H9 (cell line): ENCODE results near the gene ELOVL3. TPM values are rescaled to one million over a fixed set of nuclear protein-coding genes. Genes with fewer than 3 reads are reported as not detected.

ENCODE experiments used
- DNase-seq: peaks from one replicate; pipeline ENCODE4 v3.0.0-alpha.2; 2017
- H2AFZ ChIP-seq: one replicate; pipeline ENCODE4 v1.6.1; 2013; ENCODE audit warnings: mild to moderate bottlenecking, low read length, control low read depth, moderate library complexity
- H2AK5ac ChIP-seq: 2 replicates; pipeline ENCODE4 v1.6.1; 2013; ENCODE audit warnings: low read length, control low read depth, mixed read lengths; ENCODE audit not compliant: insufficient read length
- H2BK120ac ChIP-seq: one replicate; pipeline ENCODE4 v1.6.1; 2013; ENCODE audit warnings: low read depth, mild to moderate bottlenecking, low read length, control low read depth, inconsistent platforms; ENCODE audit not compliant: poor library complexity, severe bottlenecking
- H2BK12ac ChIP-seq: 2 replicates; pipeline ENCODE4 v1.6.1; 2013; ENCODE audit warnings: low read length, control low read depth, mixed read lengths, low read depth; ENCODE audit not compliant: insufficient read length
- H2BK15ac ChIP-seq: 2 replicates; pipeline ENCODE4 v1.6.1; 2013; ENCODE audit warnings: low read depth, low read length, control low read depth
- H2BK20ac ChIP-seq: one replicate; pipeline ENCODE4 v1.6.1; 2013; ENCODE audit warnings: low read depth, mild to moderate bottlenecking, low read length, control low read depth, inconsistent platforms; ENCODE audit not compliant: poor library complexity, severe bottlenecking
- H2BK5ac ChIP-seq: 2 replicates; pipeline ENCODE4 v1.6.1; 2013; ENCODE audit warnings: low read length, control low read depth, mixed read lengths; ENCODE audit not compliant: insufficient read length
- H3K14ac ChIP-seq: 2 replicates; pipeline ENCODE4 v1.6.1; 2013; ENCODE audit warnings: low read length, control low read depth; ENCODE audit not compliant: insufficient read depth
- H3K18ac ChIP-seq: 2 replicates; pipeline ENCODE4 v1.6.1; 2013; ENCODE audit warnings: low read depth, mild to moderate bottlenecking, mixed read lengths, low read length, control low read depth; ENCODE audit not compliant: insufficient read length
- H3K23ac ChIP-seq: 2 replicates; pipeline ENCODE4 v1.6.1; 2013; ENCODE audit warnings: low read length, control low read depth, mixed read lengths, low read depth; ENCODE audit not compliant: insufficient read length
- H3K23me2 ChIP-seq: 2 replicates; pipeline ENCODE4 v1.6.1; 2013; ENCODE audit warnings: low read depth, mild to moderate bottlenecking, mixed read lengths, low read length, control low read depth; ENCODE audit not compliant: insufficient read length, poor library complexity, severe bottlenecking
- H3K27ac ChIP-seq: 2 replicates; pipeline ENCODE4 v1.5.1; 2013; ENCODE audit warnings: low read length, control low read depth, mixed read lengths, low read depth; ENCODE audit not compliant: insufficient read length
- H3K27me3 ChIP-seq: 2 replicates; pipeline ENCODE4 v1.6.1; 2013; ENCODE audit warnings: low read length, control low read depth, inconsistent platforms; ENCODE audit not compliant: insufficient read depth
- H3K4ac ChIP-seq: 2 replicates; pipeline ENCODE4 v1.6.1; 2013; ENCODE audit warnings: low read depth, mild to moderate bottlenecking, control low read depth, inconsistent platforms, low read length, moderate library complexity
- H3K4me1 ChIP-seq: 2 replicates; pipeline ENCODE4 v1.6.1; 2013; ENCODE audit warnings: low read length, control low read depth, inconsistent platforms; ENCODE audit not compliant: insufficient read depth
- H3K4me2 ChIP-seq: 2 replicates; pipeline ENCODE4 v1.6.1; 2013; ENCODE audit warnings: low read length, control low read depth, mixed read lengths; ENCODE audit not compliant: insufficient read length, insufficient read depth
- H3K56ac ChIP-seq: 2 replicates; pipeline ENCODE4 v1.6.1; 2013; ENCODE audit warnings: low read depth, mild to moderate bottlenecking, mixed read lengths, low read length, control low read depth; ENCODE audit not compliant: insufficient read length
- H3K79me1 ChIP-seq: 2 replicates; pipeline ENCODE4 v1.6.1; 2013; ENCODE audit warnings: low read depth, mild to moderate bottlenecking, moderate library complexity, low read length, control low read depth, inconsistent platforms; ENCODE audit not compliant: insufficient read depth, poor library complexity, severe bottlenecking
- H3K79me2 ChIP-seq: 2 replicates; pipeline ENCODE4 v1.6.1; 2013; ENCODE audit warnings: low read length, control low read depth, inconsistent platforms; ENCODE audit not compliant: insufficient read depth
- H3K9ac ChIP-seq: 2 replicates; pipeline ENCODE4 v1.6.1; 2013; ENCODE audit warnings: low read length, control low read depth, mixed read lengths; ENCODE audit not compliant: insufficient read length; ENCODE audit errors: extremely low read depth
- H3K9me3 ChIP-seq: one replicate; pipeline ENCODE4 v1.6.1; 2013; ENCODE audit warnings: low read depth, low read length, inconsistent platforms; ENCODE audit not compliant: control insufficient read depth
- H3T11ph ChIP-seq: one replicate; pipeline ENCODE4 v1.6.1; 2013; ENCODE audit warnings: mild to moderate bottlenecking, low read length, control low read depth, inconsistent platforms
- H4K20me1 ChIP-seq: one replicate; pipeline ENCODE4 v1.6.1; 2013; ENCODE audit not compliant: control insufficient read depth, insufficient read length, insufficient read depth
- H4K5ac ChIP-seq: 2 replicates; pipeline ENCODE4 v1.6.1; 2013; ENCODE audit warnings: low read depth, mild to moderate bottlenecking, mixed read lengths, low read length, control low read depth; ENCODE audit not compliant: insufficient read length
- H4K8ac ChIP-seq: replicated peaks from 2 replicates; pipeline ENCODE4 v1.6.1; 2013; ENCODE audit warnings: low read length, control low read depth, mixed read lengths, low read depth; ENCODE audit not compliant: insufficient read length
- H4K91ac ChIP-seq: 2 replicates; pipeline ENCODE4 v1.6.1; 2013; ENCODE audit warnings: low read depth, mild to moderate bottlenecking, moderate library complexity, mixed read lengths, low read length, control low read depth; ENCODE audit not compliant: insufficient read length
- H3K27ac Mint-ChIP-seq, 3 experiments: 2 replicates in 2 of 3; 3 replicates in 1 of 3; pipeline ENCODE4 v1.8.0; 2020 to 2021; ENCODE audit warnings: mixed read lengths in 3 of 3, mild to moderate bottlenecking in 1 of 3, moderate library complexity in 1 of 3
- H3K27me3 Mint-ChIP-seq: 2 replicates; pipeline ENCODE4 v1.8.0; 2021; ENCODE audit warnings: low read depth, mild to moderate bottlenecking, moderate library complexity, mixed read lengths
- H3K36me3 Mint-ChIP-seq, 3 experiments: 2 replicates in 2 of 3; 3 replicates in 1 of 3; pipeline ENCODE4 v1.8.0; 2020 to 2021; ENCODE audit warnings: low read depth in 3 of 3, mixed read lengths in 3 of 3; ENCODE audit not compliant: insufficient read depth in 1 of 3
- H3K4me1 Mint-ChIP-seq, 2 experiments: 2 replicates each; pipeline ENCODE4 v1.8.0; 2020; ENCODE audit warnings: mixed read lengths in 2 of 2
- H3K4me3 Mint-ChIP-seq, 2 experiments: 2 replicates in 1 of 2; 3 replicates in 1 of 2; pipeline ENCODE4 v1.8.0; 2020 to 2021; ENCODE audit warnings: mild to moderate bottlenecking in 2 of 2, mixed read lengths in 2 of 2, moderate library complexity in 1 of 2
- H3K9me3 Mint-ChIP-seq, 2 experiments: 2 replicates in 1 of 2; 3 replicates in 1 of 2; pipeline ENCODE4 v1.8.0; 2020; ENCODE audit warnings: mild to moderate bottlenecking in 2 of 2, mixed read lengths in 2 of 2, moderate library complexity in 1 of 2
- WGBS: extraction: QIAGEN DNeasy Blood & Tissue Kit; methylation state at CpG from one replicate; pipeline ENCODE4 v1.1.7; 2013; ENCODE audit warnings: missing lambda C conversion rate, low lambda C conversion rate, mixed read lengths; ENCODE audit not compliant: insufficient read length; ENCODE audit errors: extremely low coverage; 5-methylcytosine and 5-hydroxymethylcytosine counted together
- total RNA-seq: library from RNA; stranded (reverse); gene quantifications from 2 replicates; pipeline ENCODE4 v1.2.1, GENCODE V29; 2021
- TF ChIP-seq, protein P1 (sequence below): fragments of 200-600 bp; sonication (generic); conservative IDR thresholded peaks from 3 replicates; pipeline ENCODE4 v1.8.0; 2021; ENCODE audit warnings: antibody characterized with exemption, mild to moderate bottlenecking

ELOVL3 gene
- total RNA-seq, 1 experiment from 2014 or later, result not detected

GRCh38 chr10:102236006-102236405 lies 9.9 kb downstream of the ELOVL3 start:
- H3K9me3 Mint-ChIP-seq, result no peaks in the 10 kb centered on the region; a peak in 1 of 5 replicates

More at GRCh38 chr10:102236006-102236405, 9.9 kb downstream of the ELOVL3 start:
- Mint-ChIP-seq H3K4me3 (no peak overlapping the region; a peak in 1 of 5 replicates), H3K27ac (no peak overlapping the region), H3K27me3 (peaks cover 98% of the 10 kb centered on the region), H3K4me1 (peaks cover 7 to 22% of the 10 kb centered on the region in 2 experiments), H3K36me3 (no peaks in the 10 kb centered on the region; a peak in 1 of 7 replicates)
- H2BK5ac ChIP-seq, result no peak overlapping the region
- H3K4me2 ChIP-seq, result no peak overlapping the region
- no peak overlapping the region for H2AFZ ChIP-seq
- H4K5ac ChIP-seq, result no peak overlapping the region
- H3K27ac ChIP-seq, result no peak overlapping the region
- H3K4me1 ChIP-seq, result no peaks in the 10 kb centered on the region
- no peak overlapping the region for H2BK12ac ChIP-seq
- H2BK120ac ChIP-seq, result no peak overlapping the region
- H3K79me2 ChIP-seq, result no peaks in the 10 kb centered on the region
- peaks cover 2% of the 10 kb centered on the region for H4K20me1 ChIP-seq
- no peak overlapping the region for H3K9ac ChIP-seq
- H3K9me3 ChIP-seq, result no peaks in the 10 kb centered on the region
- H3K27me3 ChIP-seq, result peaks cover 70% of the 10 kb centered on the region
- TF ChIP-seq, protein P1, sequence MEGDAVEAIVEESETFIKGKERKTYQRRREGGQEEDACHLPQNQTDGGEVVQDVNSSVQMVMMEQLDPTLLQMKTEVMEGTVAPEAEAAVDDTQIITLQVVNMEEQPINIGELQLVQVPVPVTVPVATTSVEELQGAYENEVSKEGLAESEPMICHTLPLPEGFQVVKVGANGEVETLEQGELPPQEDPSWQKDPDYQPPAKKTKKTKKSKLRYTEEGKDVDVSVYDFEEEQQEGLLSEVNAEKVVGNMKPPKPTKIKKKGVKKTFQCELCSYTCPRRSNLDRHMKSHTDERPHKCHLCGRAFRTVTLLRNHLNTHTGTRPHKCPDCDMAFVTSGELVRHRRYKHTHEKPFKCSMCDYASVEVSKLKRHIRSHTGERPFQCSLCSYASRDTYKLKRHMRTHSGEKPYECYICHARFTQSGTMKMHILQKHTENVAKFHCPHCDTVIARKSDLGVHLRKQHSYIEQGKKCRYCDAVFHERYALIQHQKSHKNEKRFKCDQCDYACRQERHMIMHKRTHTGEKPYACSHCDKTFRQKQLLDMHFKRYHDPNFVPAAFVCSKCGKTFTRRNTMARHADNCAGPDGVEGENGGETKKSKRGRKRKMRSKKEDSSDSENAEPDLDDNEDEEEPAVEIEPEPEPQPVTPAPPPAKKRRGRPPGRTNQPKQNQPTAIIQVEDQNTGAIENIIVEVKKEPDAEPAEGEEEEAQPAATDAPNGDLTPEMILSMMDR, result no peak
- H3K23ac ChIP-seq, result no peak overlapping the region
- no peak overlapping the region for H3K18ac ChIP-seq
- H2BK15ac ChIP-seq, result no peak overlapping the region
- no peak overlapping the region for H2AK5ac ChIP-seq
- no peak overlapping the region for H3K14ac ChIP-seq
- H3K79me1 ChIP-seq, result no peaks in the 10 kb centered on the region
- H3T11ph ChIP-seq, result no peak overlapping the region
- no peak overlapping the region for H3K56ac ChIP-seq
- H3K23me2 ChIP-seq, result peaks cover 10% of the 10 kb centered on the region
- no peak overlapping the region for H4K8ac ChIP-seq
- H4K91ac ChIP-seq, result no peak overlapping the region
- DNase-seq, result no peak
- no peak overlapping the region for H2BK20ac ChIP-seq
- WGBS, result no CpG with 5 or more reads among the region's 8 CpGs
- H3K4ac ChIP-seq, result no peak overlapping the region
